Mesendoderm (in vitro differentiated cells): ENCODE results near the gene S100A9.
"Not testable (repeated sequence)": the region's sequence is repeated elsewhere in the genome, so short reads cannot be mapped to it uniquely, and the experiment has no call there.

Experiments
- DNase-seq: peaks from one replicate; pipeline ENCODE4 v3.0.0; 2013
- H2AK5ac ChIP-seq: 2 replicates; pipeline ENCODE4 v1.6.1; 2013; ENCODE audit warnings: low read length, inconsistent platforms
- H2BK120ac ChIP-seq: 2 replicates; pipeline ENCODE4 v1.6.1; 2013; ENCODE audit warnings: low read depth, mild to moderate bottlenecking, low read length, moderate library complexity, mixed read lengths
- H2BK15ac ChIP-seq: replicated peaks from 2 replicates; pipeline ENCODE4 v1.6.1; 2013; ENCODE audit warnings: low read depth, mild to moderate bottlenecking, moderate library complexity
- H2BK5ac ChIP-seq: 2 replicates; pipeline ENCODE4 v1.6.1; 2013; ENCODE audit warnings: low read length, inconsistent platforms
- H3K18ac ChIP-seq: 2 replicates; pipeline ENCODE4 v1.6.1; 2013; ENCODE audit warnings: mild to moderate bottlenecking, low read length, mixed read lengths
- H3K23ac ChIP-seq: one replicate; pipeline ENCODE4 v1.6.1; 2013; ENCODE audit warnings: low read length
- H3K27ac ChIP-seq: 2 replicates; pipeline ENCODE4 v1.5.1; 2013; ENCODE audit warnings: low read depth, mild to moderate bottlenecking, inconsistent platforms, low read length, moderate library complexity
- H3K27me3 ChIP-seq: 2 replicates; pipeline ENCODE4 v1.6.1; 2013; ENCODE audit warnings: low read length, control low read depth, mild to moderate bottlenecking, inconsistent platforms; ENCODE audit not compliant: insufficient read depth, poor library complexity
- H3K36me3 ChIP-seq: 2 replicates; pipeline ENCODE4 v1.6.1; 2013; ENCODE audit warnings: low read length, inconsistent platforms; ENCODE audit not compliant: control insufficient read depth, insufficient read depth
- H3K4ac ChIP-seq: one replicate; pipeline ENCODE4 v1.6.1; 2013; ENCODE audit warnings: low read depth, mild to moderate bottlenecking, low read length, moderate library complexity
- H3K4me1 ChIP-seq: 2 replicates; pipeline ENCODE4 v1.6.1; 2013; ENCODE audit warnings: low read depth, low read length, inconsistent platforms; ENCODE audit not compliant: control insufficient read depth
- H3K4me2 ChIP-seq: 2 replicates; pipeline ENCODE4 v1.6.1; 2013; ENCODE audit warnings: low read length
- H3K4me3 ChIP-seq: 2 replicates; pipeline ENCODE4 v1.5.1; 2013; ENCODE audit warnings: mild to moderate bottlenecking, low read length
- H3K56ac ChIP-seq: one replicate; pipeline ENCODE4 v1.6.1; 2013; ENCODE audit warnings: low read length
- H3K79me1 ChIP-seq: 2 replicates; pipeline ENCODE4 v1.6.1; 2013; ENCODE audit warnings: low read length, inconsistent platforms
- H3K79me2 ChIP-seq: 2 replicates; pipeline ENCODE4 v1.6.1; 2013; ENCODE audit warnings: mild to moderate bottlenecking, low read length; ENCODE audit not compliant: control insufficient read depth, insufficient read depth
- H3K9ac ChIP-seq: 2 replicates; pipeline ENCODE4 v1.6.1; 2013; ENCODE audit warnings: low read length, inconsistent platforms
- H4K5ac ChIP-seq: one replicate; pipeline ENCODE4 v1.6.1; 2013; ENCODE audit warnings: low read length
- H4K8ac ChIP-seq: one replicate; pipeline ENCODE4 v1.6.1; 2013; ENCODE audit warnings: low read depth, mild to moderate bottlenecking, control low read depth, low read length, moderate library complexity
- WGBS: extraction: QIAGEN DNeasy Blood & Tissue Kit; methylation state at CpG from one replicate; pipeline ENCODE4 v1.1.7; 2013; ENCODE audit warnings: low lambda C conversion rate, missing lambda C conversion rate; ENCODE audit not compliant: insufficient coverage; ENCODE audit errors: extremely low coverage; 5-methylcytosine and 5-hydroxymethylcytosine counted together

S100A9 gene

GRCh38 chr1:153346077-153346723 is 11.5 kb upstream of the S100A9 start:
- Histone ChIP-seq H3K27me3 (no peaks in the 10 kb centered on the region), H3K56ac (no peak overlapping the region), H3K4me3 (no peak overlapping the region), H3K79me2 (no peaks in the 10 kb centered on the region), H3K9ac (no peak overlapping the region), H3K18ac (no peak overlapping the region), H4K8ac (no peak overlapping the region), H2BK5ac (no peak overlapping the region), H2BK15ac (no peak overlapping the region), H3K27ac (no peak overlapping the region), H3K79me1 (no peaks in the 10 kb centered on the region), H3K4me2 (no peak overlapping the region), H4K5ac (no peak overlapping the region), H3K4ac (no peak overlapping the region), H3K36me3 (no peaks in the 10 kb centered on the region), H2BK120ac (no peak overlapping the region), H2AK5ac (no peak overlapping the region), H3K23ac (no peak overlapping the region), H3K4me1 (peaks cover 9% of the 10 kb centered on the region)
- no CpG with 5 or more reads among the region's 6 CpGs for WGBS
- DNase-seq = no peak

- not testable (repeated sequence) for H4K5ac ChIP-seq, H3K79me2 ChIP-seq, H2BK15ac ChIP-seq, H3K79me1 ChIP-seq, H3K27me3 ChIP-seq, H3K4me2 ChIP-seq, H3K56ac ChIP-seq, H3K9ac ChIP-seq, H3K23ac ChIP-seq, H2BK120ac ChIP-seq, H3K4me3 ChIP-seq, H2BK5ac ChIP-seq, H3K36me3 ChIP-seq, H4K8ac ChIP-seq, DNase-seq, H3K4me1 ChIP-seq, H3K18ac ChIP-seq, H3K4ac ChIP-seq, H3K27ac ChIP-seq, H2AK5ac ChIP-seq
- WGBS = no CpG with 5 or more reads among the region's 14 CpGs
Observed at GRCh38 chr1:153347049-153347448, 10.6 kb upstream of the S100A9 start.

- no peak overlapping the region for H2AK5ac ChIP-seq
- H3K9ac ChIP-seq = no peak overlapping the region
- H4K5ac ChIP-seq = no peak overlapping the region
- H2BK5ac ChIP-seq = no peak overlapping the region
- no peak overlapping the region for H3K18ac ChIP-seq
- H3K4me3 ChIP-seq = no peak overlapping the region
- no peaks in the 10 kb centered on the region for H3K27me3 ChIP-seq
- whole genome bisulfite sequencing = no CpG with 5 or more reads among the region's 7 CpGs
- no peak for DNase-seq
- H4K8ac ChIP-seq = no peak overlapping the region
- no peak overlapping the region for H3K4ac ChIP-seq
- H3K23ac ChIP-seq = no peak overlapping the region
- H3K4me2 ChIP-seq = no peak overlapping the region
- H3K27ac ChIP-seq = no peak overlapping the region
- H3K36me3 ChIP-seq = no peaks in the 10 kb centered on the region
- no peak overlapping the region for H2BK120ac ChIP-seq
- peaks cover 9% of the 10 kb centered on the region for H3K4me1 ChIP-seq
- H3K79me1 ChIP-seq = no peaks in the 10 kb centered on the region
- H3K79me2 ChIP-seq = no peaks in the 10 kb centered on the region
- H3K56ac ChIP-seq = no peak overlapping the region
- no peak overlapping the region for H2BK15ac ChIP-seq
Observed at GRCh38 chr1:153347856-153348255, 9.8 kb upstream of the S100A9 start.

- no peak within 1 kb of the TSS for H4K8ac ChIP-seq
- H2BK5ac ChIP-seq = no peak within 1 kb of the TSS
- H3K9ac ChIP-seq = no peak within 1 kb of the TSS
- no peak within 1 kb of the TSS for H3K18ac ChIP-seq
- H3K79me1 ChIP-seq = no peaks in the 10 kb centered on the region
- no peak within 1 kb of the TSS for H2BK15ac ChIP-seq
- H3K4me2 ChIP-seq = no peak within 1 kb of the TSS
- H3K79me2 ChIP-seq = no peaks in the 10 kb centered on the region
- no CpG with 5 or more reads among the region's 10 CpGs for WGBS
- DNase-seq = peak; percentile 52
- no peak within 1 kb of the TSS for H3K56ac ChIP-seq
- no peak within 1 kb of the TSS for H4K5ac ChIP-seq
- H3K4ac ChIP-seq = no peak within 1 kb of the TSS
- peaks cover 5% of the 10 kb centered on the region for H3K4me1 ChIP-seq
- no peaks in the 10 kb centered on the region for H3K36me3 ChIP-seq
- no peak within 1 kb of the TSS for H3K23ac ChIP-seq
- no peak within 1 kb of the TSS for H3K27ac ChIP-seq
- H3K27me3 ChIP-seq = no peaks in the 10 kb centered on the region
- H3K4me3 ChIP-seq = no peak within 1 kb of the TSS
- H2BK120ac ChIP-seq = no peak within 1 kb of the TSS
- no peak within 1 kb of the TSS for H2AK5ac ChIP-seq
Observed at GRCh38 chr1:153348511-153349362, 8.9 kb upstream of the S100A9 start, which contains the start of gene PGLYRP4. Gene PGLYRP4, minus strand, starts transcription at chr1:153348841. Its CDS starts 909 bp downstream, at chr1:153347932.

GRCh38 chr1:153349363-153350320 is 8.0 kb upstream of the S100A9 start:
- H4K5ac ChIP-seq = no peak overlapping the region
- H3K9ac ChIP-seq = no peak overlapping the region
- no peak overlapping the region for H3K4me2 ChIP-seq
- no peak for DNase-seq
- H3K18ac ChIP-seq = no peak overlapping the region
- H3K56ac ChIP-seq = no peak overlapping the region
- no peak overlapping the region for H2AK5ac ChIP-seq
- WGBS = no CpG with 5 or more reads among the region's 17 CpGs
- H2BK5ac ChIP-seq = no peak overlapping the region
- no peaks in the 10 kb centered on the region for H3K79me1 ChIP-seq
- H3K23ac ChIP-seq = no peak overlapping the region
- H3K36me3 ChIP-seq = no peaks in the 10 kb centered on the region
- no peaks in the 10 kb centered on the region for H3K4me1 ChIP-seq
- H3K79me2 ChIP-seq = no peaks in the 10 kb centered on the region
- no peak overlapping the region for H2BK120ac ChIP-seq
- no peak overlapping the region for H2BK15ac ChIP-seq
- H3K27ac ChIP-seq = no peak overlapping the region
- H4K8ac ChIP-seq = no peak overlapping the region
- H3K27me3 ChIP-seq = no peaks in the 10 kb centered on the region
- H3K4ac ChIP-seq = no peak overlapping the region
- H3K4me3 ChIP-seq = no peak overlapping the region
